Right lobe of liver (tissue), 4 donors: ENCODE data around the gene CAMK2D.

Source experiments
- POLR2A ChIP-seq: fragments of 450-650 bp; IDR thresholded peaks from one replicate; pipeline ENCODE4 v1.6.1; 2017; ENCODE audit warnings: antibody characterized with exemption, mild to moderate bottlenecking
- TF ChIP-seq, protein P1 (sequence below), 4 donors: fragments of 200-600 bp in 3 of 4; fragments of 450-650 bp in 1 of 4; IDR thresholded peaks; one replicate each; pipeline versions ENCODE4 v1.5.1 to v1.8.0; 2016 to 2022; ENCODE audit warnings: antibody characterized with exemption in 4 of 4, mild to moderate bottlenecking in 2 of 4
- donor health status: DM: no; HTN: no; CAD: no.
- donor health status: DM: no; HTN: no; CAD: no.
- donor health status: DM: no; HTN: yes; CAD: no.

DNA sequence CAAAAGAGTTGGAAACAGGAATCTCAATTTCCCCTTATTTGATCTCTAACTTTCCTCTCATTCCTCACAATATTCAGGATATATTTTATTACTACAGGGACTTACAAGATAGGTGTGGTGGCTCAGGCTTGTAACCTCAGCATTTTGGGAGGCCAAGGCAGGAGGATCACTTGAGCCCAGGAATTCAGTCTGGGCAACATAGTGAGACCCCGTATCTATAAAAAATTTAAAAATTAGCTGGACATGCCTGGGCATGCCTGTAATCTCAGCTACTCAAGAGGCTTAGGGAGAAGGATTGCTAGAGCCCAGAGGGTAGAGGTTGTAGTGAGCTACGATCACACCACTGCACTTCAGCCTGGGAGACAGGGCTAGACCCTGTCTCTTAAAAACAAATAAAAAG is 200.4 kb downstream of the CAMK2D start:
- no peak for TF ChIP-seq POLR2A
- TF ChIP-seq, protein P1, sequence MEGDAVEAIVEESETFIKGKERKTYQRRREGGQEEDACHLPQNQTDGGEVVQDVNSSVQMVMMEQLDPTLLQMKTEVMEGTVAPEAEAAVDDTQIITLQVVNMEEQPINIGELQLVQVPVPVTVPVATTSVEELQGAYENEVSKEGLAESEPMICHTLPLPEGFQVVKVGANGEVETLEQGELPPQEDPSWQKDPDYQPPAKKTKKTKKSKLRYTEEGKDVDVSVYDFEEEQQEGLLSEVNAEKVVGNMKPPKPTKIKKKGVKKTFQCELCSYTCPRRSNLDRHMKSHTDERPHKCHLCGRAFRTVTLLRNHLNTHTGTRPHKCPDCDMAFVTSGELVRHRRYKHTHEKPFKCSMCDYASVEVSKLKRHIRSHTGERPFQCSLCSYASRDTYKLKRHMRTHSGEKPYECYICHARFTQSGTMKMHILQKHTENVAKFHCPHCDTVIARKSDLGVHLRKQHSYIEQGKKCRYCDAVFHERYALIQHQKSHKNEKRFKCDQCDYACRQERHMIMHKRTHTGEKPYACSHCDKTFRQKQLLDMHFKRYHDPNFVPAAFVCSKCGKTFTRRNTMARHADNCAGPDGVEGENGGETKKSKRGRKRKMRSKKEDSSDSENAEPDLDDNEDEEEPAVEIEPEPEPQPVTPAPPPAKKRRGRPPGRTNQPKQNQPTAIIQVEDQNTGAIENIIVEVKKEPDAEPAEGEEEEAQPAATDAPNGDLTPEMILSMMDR (IDR thresholded peaks at IDR 0.05): no peak
